ENCODE measurements around the gene BPGM.

The BPGM gene

DNA sequence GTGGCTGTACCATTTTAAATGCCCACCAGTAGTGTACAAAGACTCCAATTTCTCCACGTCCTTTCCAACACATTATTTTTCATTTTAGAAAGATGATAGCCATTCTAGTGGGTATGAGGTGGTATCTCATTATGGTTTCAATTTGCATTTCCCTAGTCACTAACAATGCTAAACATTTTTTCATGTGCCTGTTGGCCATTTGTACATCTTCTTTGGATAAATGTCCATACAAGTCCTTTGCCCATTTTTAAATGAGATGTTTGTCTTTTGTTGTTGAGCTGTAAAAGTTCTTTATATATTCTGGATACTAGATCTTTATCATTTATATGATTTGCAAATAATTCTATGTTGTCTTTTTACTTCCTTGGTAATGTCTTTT is 18.9 kb upstream of the BPGM start:
- ChIA-PET CTCF (interaction anchor here (1.4 to 9.5 kb wide), 3 partner anchors 8 to 20 kb away, joined by 4 to 130 read pairs (median 7); partner anchors contain the start of gene BPGM), POLR2A (no interaction called here)
- TF ChIP-seq, protein P1, sequence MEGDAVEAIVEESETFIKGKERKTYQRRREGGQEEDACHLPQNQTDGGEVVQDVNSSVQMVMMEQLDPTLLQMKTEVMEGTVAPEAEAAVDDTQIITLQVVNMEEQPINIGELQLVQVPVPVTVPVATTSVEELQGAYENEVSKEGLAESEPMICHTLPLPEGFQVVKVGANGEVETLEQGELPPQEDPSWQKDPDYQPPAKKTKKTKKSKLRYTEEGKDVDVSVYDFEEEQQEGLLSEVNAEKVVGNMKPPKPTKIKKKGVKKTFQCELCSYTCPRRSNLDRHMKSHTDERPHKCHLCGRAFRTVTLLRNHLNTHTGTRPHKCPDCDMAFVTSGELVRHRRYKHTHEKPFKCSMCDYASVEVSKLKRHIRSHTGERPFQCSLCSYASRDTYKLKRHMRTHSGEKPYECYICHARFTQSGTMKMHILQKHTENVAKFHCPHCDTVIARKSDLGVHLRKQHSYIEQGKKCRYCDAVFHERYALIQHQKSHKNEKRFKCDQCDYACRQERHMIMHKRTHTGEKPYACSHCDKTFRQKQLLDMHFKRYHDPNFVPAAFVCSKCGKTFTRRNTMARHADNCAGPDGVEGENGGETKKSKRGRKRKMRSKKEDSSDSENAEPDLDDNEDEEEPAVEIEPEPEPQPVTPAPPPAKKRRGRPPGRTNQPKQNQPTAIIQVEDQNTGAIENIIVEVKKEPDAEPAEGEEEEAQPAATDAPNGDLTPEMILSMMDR (IDR thresholded peaks at IDR 0.05; ENCODE audit: insufficient read depth, low read length, missing control alignments) = no peak
- H3K4me3 ChIP-seq (ENCODE audit: low read depth, low read length) = no peak overlapping the region
- no peak for DNase-seq (ENCODE audit: low read depth, low spot score)

DNA sequence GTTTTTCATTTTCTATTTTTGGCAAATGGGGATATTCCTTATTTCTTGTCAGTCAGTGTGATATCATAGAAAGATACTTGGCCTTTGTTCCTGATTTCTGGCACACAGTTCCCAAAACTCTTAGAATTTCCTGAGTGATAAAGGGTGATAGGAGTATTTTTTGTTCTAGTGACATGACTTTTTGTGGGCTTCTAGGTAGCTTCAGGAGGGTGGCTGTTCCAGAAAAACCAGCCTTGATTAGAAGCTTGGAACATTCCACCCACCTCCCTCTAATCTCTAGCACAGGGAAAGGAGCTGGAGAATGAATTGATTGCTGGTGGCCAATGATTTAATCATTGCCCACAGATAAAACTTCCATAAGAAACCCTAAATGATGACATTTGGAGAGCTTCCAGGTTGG is 17.2 kb upstream of the BPGM start:
- TF ChIP-seq, protein P1 (IDR thresholded peaks at IDR 0.05; ENCODE audit: insufficient read depth, low read length, missing control alignments) = no peak
- H3K4me3 ChIP-seq (ENCODE audit: low read depth, low read length) = no peak overlapping the region
- ChIA-PET POLR2A (no interaction called here), CTCF (interaction anchor here (0.9 to 9.5 kb wide), 7 partner anchors 9 to 542 kb away, joined by 3 to 130 read pairs (median 33); partner anchors contain the start of genes BPGM and CYREN)
- DNase-seq (ENCODE audit: low read depth, low spot score) = no peak

DNA sequence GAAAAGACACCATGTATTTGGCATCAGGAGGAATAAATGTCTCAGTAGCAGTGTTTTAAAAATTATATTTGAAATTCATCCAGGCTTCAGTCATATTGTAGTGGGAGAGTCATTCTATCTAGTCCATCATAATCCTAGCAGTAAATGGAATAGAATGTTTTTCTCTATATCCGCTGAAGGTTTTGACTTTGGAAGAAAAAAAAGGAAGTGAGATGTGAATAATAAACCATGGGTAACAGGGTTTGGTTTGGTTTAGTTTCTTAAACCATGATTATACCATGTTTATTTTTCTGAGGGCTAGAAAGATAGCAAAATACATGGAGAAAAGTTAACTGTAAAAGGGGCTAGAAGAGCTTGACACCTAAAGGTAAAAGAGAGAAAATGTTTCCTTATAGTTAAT is 16.4 kb upstream of the BPGM start:
- TF ChIP-seq, protein P1 (IDR thresholded peaks at IDR 0.05; ENCODE audit: insufficient read depth, low read length, missing control alignments) = no peak
- CTCF ChIA-PET = interaction anchor here (1.0 to 9.5 kb wide), 9 partner anchors 10 to 541 kb away, joined by 3 to 130 read pairs (median 5); partner anchors contain the start of genes BPGM and CYREN

DNA sequence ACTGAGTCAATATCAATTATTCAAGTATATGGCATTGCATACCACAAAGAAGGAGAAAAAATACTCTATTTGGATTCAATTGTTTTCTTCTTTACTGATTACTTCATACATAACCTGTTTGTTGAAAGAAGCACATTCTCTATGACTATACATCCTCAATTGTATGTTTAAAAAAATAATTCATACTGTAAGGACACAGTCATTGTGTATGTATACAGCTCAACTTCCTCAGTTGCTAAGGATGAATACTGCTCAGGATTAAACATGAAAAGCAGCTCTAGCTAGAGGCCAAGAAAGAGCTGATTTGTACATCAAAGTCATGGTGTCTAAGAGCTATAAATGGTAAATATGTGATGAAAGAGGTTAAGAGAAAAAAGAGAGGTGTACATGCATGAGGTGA is 15.8 kb upstream of the BPGM start:
- TF ChIP-seq, protein P1 (IDR thresholded peaks at IDR 0.05; ENCODE audit: insufficient read depth, low read length, missing control alignments) = no peak
- CTCF ChIA-PET = interaction anchor here (1.0 to 9.5 kb wide), 9 partner anchors 10 to 198 kb away, joined by 3 to 130 read pairs (median 5); partner anchors contain the start of gene BPGM
- POLR2A ChIA-PET = interaction anchor here (1.8 kb wide), 1 partner anchor 15 kb away, joined by 10 read pairs; the partner anchor contains the start of gene BPGM

More for the DNA sequence above, 16.4 kb upstream of the BPGM start:
- H3K4me3 ChIP-seq (ENCODE audit: low read depth, low read length) = no peak overlapping the region
- POLR2A ChIA-PET = no interaction called here
- DNase-seq (ENCODE audit: low read depth, low spot score) = no peak

DNA sequence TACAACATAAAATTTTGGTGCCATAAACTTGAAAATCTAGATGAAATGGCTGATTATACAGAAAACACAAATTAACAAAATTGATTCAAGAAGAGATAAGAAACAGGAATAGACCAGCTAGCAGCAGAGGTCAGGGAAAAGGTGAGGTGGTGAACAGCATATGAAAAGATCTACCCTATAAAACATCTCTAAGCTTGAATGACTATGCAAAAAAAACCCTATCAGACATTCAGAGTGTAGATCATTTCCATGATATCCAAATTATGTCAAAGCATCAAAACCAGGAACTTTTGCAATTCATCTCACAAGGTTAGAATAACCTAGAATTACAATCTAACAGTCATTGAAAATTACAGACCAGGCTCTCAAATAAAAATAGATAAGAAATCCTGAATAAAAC is 14.6 kb upstream of the BPGM start:
- no peak for DNase-seq (ENCODE audit: low read depth, low spot score)
- TF ChIP-seq, protein P1 (IDR thresholded peaks at IDR 0.05; ENCODE audit: insufficient read depth, low read length, missing control alignments) = no peak
- ChIA-PET CTCF (interaction anchor here (0.7 to 9.5 kb wide), 13 partner anchors 8 to 642 kb away, joined by 3 to 130 read pairs (median 7); partner anchors contain the start of gene BPGM), POLR2A (interaction anchor here (0.7 to 1.8 kb wide), 2 partner anchors 14 to 18 kb away, joined by 4 to 10 read pairs; partner anchors contain the start of gene BPGM)
- H3K4me3 ChIP-seq (ENCODE audit: low read depth, low read length) = no peak overlapping the region

More for the DNA sequence above, 15.8 kb upstream of the BPGM start:
- no peak overlapping the region for H3K4me3 ChIP-seq (ENCODE audit: low read depth, low read length)
- DNase-seq (ENCODE audit: low read depth, low spot score) = no peak

DNA sequence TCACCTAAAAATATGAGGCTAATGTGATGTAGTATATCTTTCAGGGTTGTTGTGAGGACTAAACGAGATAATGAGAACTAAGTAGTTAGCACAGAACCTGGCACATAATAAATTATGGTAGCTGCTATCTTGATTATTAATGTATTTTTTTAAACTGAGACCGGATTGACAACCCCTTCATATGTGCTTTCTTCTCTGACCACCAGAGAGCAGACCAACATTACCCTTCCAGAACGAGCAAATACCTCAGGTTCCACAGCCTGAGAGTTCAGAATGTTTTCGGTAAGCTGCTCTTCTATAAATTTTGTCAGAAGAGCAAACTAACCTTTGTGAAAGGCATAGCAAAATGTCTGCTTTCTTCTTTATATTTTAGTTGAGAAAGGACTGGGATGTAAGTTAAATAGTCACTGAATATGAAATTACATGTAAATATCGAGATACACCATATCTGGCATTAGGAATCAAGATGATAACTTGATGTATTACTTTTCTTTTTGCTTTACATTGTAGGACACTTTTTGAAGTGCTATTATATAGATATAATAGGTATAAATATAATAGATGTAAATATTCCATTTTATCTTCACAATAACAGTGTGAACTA is 13.6 kb upstream of the BPGM start:
- POLR2A ChIA-PET = interaction anchor here (1.0 kb wide), 1 partner anchor 14 kb away, joined by 3 read pairs; no protein-coding TSS in a partner anchor
- H3K4me3 ChIP-seq (ENCODE audit: low read depth, low read length) = no peak overlapping the region
- no peak for DNase-seq (ENCODE audit: low read depth, low spot score)
- TF ChIP-seq, protein P1 (IDR thresholded peaks at IDR 0.05; ENCODE audit: insufficient read depth, low read length, missing control alignments) = peak; percentile 50
- CTCF ChIA-PET = interaction anchor here (0.7 to 9.5 kb wide), 21 partner anchors 9 to 641 kb away, joined by 3 to 130 read pairs (median 4); partner anchors contain the start of genes AGBL3 and BPGM
